A549 (cell line): ENCODE results near the gene LPIN3. TPM values are rescaled to one million over a fixed set of nuclear protein-coding genes. Genes with fewer than 3 reads are reported as not detected.

Experiments
- ATAC-seq, 2 experiments: fragments of 200-7000 bp in 1 of 2; fragments of >200 bp in 1 of 2; cut with Nextera tagmentation in 1 of 2; cut with Tn5 transposase in 1 of 2; 3 replicates each; pipeline versions ENCODE4 v1.8.0 to v1.9.1; 2018 to 2020; ENCODE audit warnings: mild to moderate bottlenecking in 1 of 2, moderate library complexity in 1 of 2
- CTCF ChIA-PET: fragments of 300-600 bp; sonication (Branson Sonifier 250); formaldehyde crosslinking; extraction: SDS; loops from one replicate; lab custom pipeline; 2021; ENCODE audit warnings: antibody characterized with exemption, inconsistent platforms; lab: Yijun Ruan, JAX
- POLR2A ChIA-PET: fragments of 350-600 bp; formaldehyde crosslinking; extraction: SDS; loops from one replicate; lab custom pipeline; 2021; ENCODE audit warnings: antibody characterized with exemption, inconsistent platforms; lab: Yijun Ruan, JAX
- DNase-seq, 2 experiments: peaks; one replicate each; pipeline versions ENCODE4 v3.0.0 to v3.0.0-alpha.2; 2011 to 2016; ENCODE audit warnings: low read depth in 1 of 2, low spot score in 1 of 2
- FAIRE-seq: peaks from 2 replicates; lab custom pipeline; 2011; peaks lifted over from hg19 to GRCh38; lab: Jason Lieb, UNC
- H3K27ac ChIP-seq, 2 experiments: fragments of >200 bp; sonication (Bioruptor Twin); formaldehyde crosslinking; 3 replicates each; pipeline ENCODE4 v1.5.1; 2016 to 2017
- H3K4me1 ChIP-seq: fragments of >200 bp; sonication (Bioruptor Twin); formaldehyde crosslinking; 3 replicates; pipeline ENCODE4 v1.6.1; 2016
- H3K4me2 ChIP-seq: fragments of >200 bp; sonication (Bioruptor Twin); formaldehyde crosslinking; 3 replicates; pipeline ENCODE4 v1.6.1; 2016
- H3K4me3 ChIP-seq: fragments of >200 bp; sonication (Bioruptor Twin); formaldehyde crosslinking; 3 replicates; pipeline ENCODE4 v1.5.1; 2016
- H3K9me3 ChIP-seq: fragments of >200 bp; sonication (Bioruptor Twin); formaldehyde crosslinking; 3 replicates; pipeline ENCODE4 v1.6.1; 2016
- CEBPB ChIP-seq, 2 experiments: fragments of >200 bp in 1 of 2; sonication (Bioruptor Twin) in 1 of 2; formaldehyde crosslinking in 1 of 2; IDR thresholded peaks; 2 replicates each; pipeline ENCODE4 v1.6.1; 2012 to 2016
- EHMT2 ChIP-seq: fragments of 200-600 bp; sonication (generic); IDR thresholded peaks from 2 replicates; pipeline ENCODE4 v1.6.1; 2016; ENCODE audit warnings: antibody characterized with exemption, low read depth, mild to moderate bottlenecking, moderate library complexity
- EP300 ChIP-seq, 2 experiments: fragments of >200 bp; sonication (Bioruptor Twin); formaldehyde crosslinking; IDR thresholded peaks; 2 replicates in 1 of 2; 3 replicates in 1 of 2; pipeline ENCODE4 v1.6.1; 2016 to 2017
- ESRRA ChIP-seq: fragments of 150-350 bp; IDR thresholded peaks from 2 replicates; pipeline ENCODE4 v1.6.1; 2014; ENCODE audit warnings: mild to moderate bottlenecking, low read length, borderline replicate concordance
- FOSB ChIP-seq: fragments of 250-450 bp; sonication (Bioruptor Pico); IDR thresholded peaks from 2 replicates; pipeline ENCODE4 v1.5.0; 2020; ENCODE audit warnings: mild to moderate bottlenecking, moderate library complexity
- FOXS1 ChIP-seq: fragments of 250-450 bp; sonication (Bioruptor Pico); IDR thresholded peaks from 2 replicates; pipeline ENCODE4 v1.5.0; 2020; ENCODE audit warnings: mild to moderate bottlenecking, moderate library complexity
- HMGXB4 ChIP-seq: fragments of 250-450 bp; sonication (Bioruptor Pico); IDR thresholded peaks from 2 replicates; pipeline ENCODE4 v1.5.0; 2021; ENCODE audit warnings: mild to moderate bottlenecking, moderate library complexity, borderline replicate concordance
- HOXA7 ChIP-seq: fragments of 250-450 bp; sonication (Bioruptor Pico); IDR thresholded peaks from 2 replicates; pipeline ENCODE4 v1.5.0; 2020; ENCODE audit warnings: mild to moderate bottlenecking, moderate library complexity
- HOXB13 ChIP-seq: fragments of 250-450 bp; sonication (Bioruptor Pico); IDR thresholded peaks from 2 replicates; pipeline ENCODE4 v1.5.0; 2020; ENCODE audit warnings: low read depth, mild to moderate bottlenecking, moderate library complexity
- HOXB5 ChIP-seq: fragments of 250-450 bp; sonication (Bioruptor Pico); IDR thresholded peaks from 2 replicates; pipeline ENCODE4 v1.5.0; 2020; ENCODE audit warnings: mild to moderate bottlenecking, moderate library complexity
- KDM1A ChIP-seq: fragments of 200-600 bp; sonication (generic); IDR thresholded peaks from 2 replicates; pipeline ENCODE4 v1.6.1; 2016; ENCODE audit warnings: low read depth, mild to moderate bottlenecking
- KDM5A ChIP-seq: fragments of 200-600 bp; sonication (generic); IDR thresholded peaks from 2 replicates; pipeline ENCODE4 v1.6.1; 2016; ENCODE audit warnings: antibody characterized with exemption, mild to moderate bottlenecking
- NPAS2 ChIP-seq: fragments of 250-450 bp; sonication (Bioruptor Pico); IDR thresholded peaks from 2 replicates; pipeline ENCODE4 v1.8.0; 2022; ENCODE audit warnings: mild to moderate bottlenecking, moderate library complexity, borderline replicate concordance
- PHF8 ChIP-seq: fragments of 200-600 bp; sonication (generic); IDR thresholded peaks from 2 replicates; pipeline ENCODE4 v1.6.1; 2016; ENCODE audit warnings: low read depth, mild to moderate bottlenecking, antibody characterized with exemption, moderate library complexity, borderline replicate concordance
- ZNF302 ChIP-seq: fragments of 250-450 bp; sonication (Bioruptor Pico); IDR thresholded peaks from 2 replicates; pipeline ENCODE4 v1.9.0; 2021; ENCODE audit warnings: inconsistent platforms, mild to moderate bottlenecking, moderate library complexity
- WGBS: methylation state at CpG from one replicate; pipeline ENCODE4 v1.1.6; 2017; ENCODE audit errors: missing lambda C conversion rate; 5-methylcytosine and 5-hydroxymethylcytosine counted together
- polyA plus RNA-seq, 4 experiments: library from polyadenylated mRNA; depleted of rRNA in 3 of 4; stranded (reverse); fragments of >200 nt; fragmentation: RNase III in 1 of 4; extraction: RNeasy Plus Mini Kit Qiagen cat#74134 plus additional on column Dnase treatment in 1 of 4; gene quantifications; 2 replicates in 3 of 4; 3 replicates in 1 of 4; pipeline ENCODE4 v1.2.3, GENCODE V29; 2011 to 2017
- TF ChIP-seq, protein P1 (sequence below): fragments of 200-600 bp; sonication (generic); IDR thresholded peaks from 2 replicates; pipeline ENCODE4 v1.6.1; 2016; ENCODE audit warnings: antibody characterized with exemption, mild to moderate bottlenecking, moderate library complexity
- TF ChIP-seq, protein P2 (sequence below): fragments of 250-450 bp; sonication (Bioruptor Pico); IDR thresholded peaks from 2 replicates; pipeline ENCODE4 v1.5.0; 2020; ENCODE audit warnings: low read depth, mild to moderate bottlenecking, moderate library complexity

LPIN3 gene
- polyA plus RNA-seq, 2 of the 4 experiments (the other 2 are of a cell fraction) = 6.3 to 14.4 TPM

GRCh38 chr20:41352666-41353065 lies 12.0 kb downstream of the LPIN3 start:
- TF ChIP-seq FOSB (CRISPR knock-in tag) (no peak), NPAS2 (no peak), KDM5A (no peak), HOXB13 (no peak)
- TF ChIP-seq, all 56 proteins: peak for 0
- no peak overlapping the region for H3K4me2 ChIP-seq
- 86% methylated on average over 5 of the region's 5 CpGs for WGBS
- no peaks in the 10 kb centered on the region for H3K9me3 ChIP-seq
- DNase-seq = no peak
- H3K4me1 ChIP-seq = no peaks in the 10 kb centered on the region
- no peak overlapping the region for H3K27ac ChIP-seq
- CTCF ChIA-PET = interaction anchor here (2.3 kb wide), 1 partner anchor 12 kb away, joined by 13 read pairs; the partner anchor contains the start of gene LPIN3
- POLR2A ChIA-PET = no interaction called here
- H3K4me3 ChIP-seq = no peak overlapping the region
- FAIRE-seq = no peak
- ATAC-seq = peak in 1 of 2 experiments; percentile 31; a peak in 2 of 6 replicates

GRCh38 chr20:41353530-41353929 lies 12.9 kb downstream of the LPIN3 start:
- Histone ChIP-seq H3K4me2 (no peak overlapping the region), H3K9me3 (no peaks in the 10 kb centered on the region), H3K4me3 (no peak overlapping the region), H3K27ac (no peak overlapping the region), H3K4me1 (no peaks in the 10 kb centered on the region)
- TF ChIP-seq EP300 (IDR thresholded peaks at IDR 0.05) = no peak
- TF ChIP-seq FOXS1 (CRISPR knock-in tag) = no peak
- TF ChIP-seq, protein P1, sequence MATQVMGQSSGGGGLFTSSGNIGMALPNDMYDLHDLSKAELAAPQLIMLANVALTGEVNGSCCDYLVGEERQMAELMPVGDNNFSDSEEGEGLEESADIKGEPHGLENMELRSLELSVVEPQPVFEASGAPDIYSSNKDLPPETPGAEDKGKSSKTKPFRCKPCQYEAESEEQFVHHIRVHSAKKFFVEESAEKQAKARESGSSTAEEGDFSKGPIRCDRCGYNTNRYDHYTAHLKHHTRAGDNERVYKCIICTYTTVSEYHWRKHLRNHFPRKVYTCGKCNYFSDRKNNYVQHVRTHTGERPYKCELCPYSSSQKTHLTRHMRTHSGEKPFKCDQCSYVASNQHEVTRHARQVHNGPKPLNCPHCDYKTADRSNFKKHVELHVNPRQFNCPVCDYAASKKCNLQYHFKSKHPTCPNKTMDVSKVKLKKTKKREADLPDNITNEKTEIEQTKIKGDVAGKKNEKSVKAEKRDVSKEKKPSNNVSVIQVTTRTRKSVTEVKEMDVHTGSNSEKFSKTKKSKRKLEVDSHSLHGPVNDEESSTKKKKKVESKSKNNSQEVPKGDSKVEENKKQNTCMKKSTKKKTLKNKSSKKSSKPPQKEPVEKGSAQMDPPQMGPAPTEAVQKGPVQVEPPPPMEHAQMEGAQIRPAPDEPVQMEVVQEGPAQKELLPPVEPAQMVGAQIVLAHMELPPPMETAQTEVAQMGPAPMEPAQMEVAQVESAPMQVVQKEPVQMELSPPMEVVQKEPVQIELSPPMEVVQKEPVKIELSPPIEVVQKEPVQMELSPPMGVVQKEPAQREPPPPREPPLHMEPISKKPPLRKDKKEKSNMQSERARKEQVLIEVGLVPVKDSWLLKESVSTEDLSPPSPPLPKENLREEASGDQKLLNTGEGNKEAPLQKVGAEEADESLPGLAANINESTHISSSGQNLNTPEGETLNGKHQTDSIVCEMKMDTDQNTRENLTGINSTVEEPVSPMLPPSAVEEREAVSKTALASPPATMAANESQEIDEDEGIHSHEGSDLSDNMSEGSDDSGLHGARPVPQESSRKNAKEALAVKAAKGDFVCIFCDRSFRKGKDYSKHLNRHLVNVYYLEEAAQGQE = no peak
- TF ChIP-seq HOXB5 (CRISPR knock-in tag) = no peak
- TF ChIP-seq, protein P2, sequence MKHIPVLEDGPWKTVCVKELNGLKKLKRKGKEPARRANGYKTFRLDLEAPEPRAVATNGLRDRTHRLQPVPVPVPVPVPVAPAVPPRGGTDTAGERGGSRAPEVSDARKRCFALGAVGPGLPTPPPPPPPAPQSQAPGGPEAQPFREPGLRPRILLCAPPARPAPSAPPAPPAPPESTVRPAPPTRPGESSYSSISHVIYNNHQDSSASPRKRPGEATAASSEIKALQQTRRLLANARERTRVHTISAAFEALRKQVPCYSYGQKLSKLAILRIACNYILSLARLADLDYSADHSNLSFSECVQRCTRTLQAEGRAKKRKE = no peak
- TF ChIP-seq EHMT2 = no peak
- TF ChIP-seq HOXB13 = no peak
- TF ChIP-seq PHF8 = no peak
- TF ChIP-seq HMGXB4 (CRISPR knock-in tag) = no peak
- TF ChIP-seq CEBPB (IDR thresholded peaks at IDR 0.05) = no peak
- no peak for TF ChIP-seq ESRRA
- no peak for TF ChIP-seq ZNF302 (CRISPR knock-in tag)
- no peak for TF ChIP-seq FOSB (CRISPR knock-in tag)
- FAIRE-seq (no peak), ATAC-seq (no peak), DNase-seq (no peak)
- POLR2A ChIA-PET = no interaction called here
- CTCF ChIA-PET = interaction anchor here (1.1 to 2.3 kb wide), 2 partner anchors 11 to 13 kb away, joined by 4 to 13 read pairs; partner anchors contain the start of gene LPIN3

GRCh38 chr20:41355192-41355591 lies 14.6 kb downstream of the LPIN3 start:
- no peak for ATAC-seq
- DNase-seq = no peak
- ChIA-PET CTCF (interaction anchor here (1.1 to 5.9 kb wide), 4 partner anchors 15 to 182 kb away, joined by 3 to 28 read pairs (median 4); partner anchors contain the start of gene LPIN3), POLR2A (no interaction called here)
- WGBS = 88% methylated on average over 3 of the region's 3 CpGs
- TF ChIP-seq HOXA7 (CRISPR knock-in tag) (no peak), KDM1A (0 out of 2 replicates have a peak, but pooled peaks have one; percentile 19)
- H3K4me1 ChIP-seq = no peaks in the 10 kb centered on the region
- no peak overlapping the region for H3K27ac ChIP-seq
- H3K4me3 ChIP-seq = no peak overlapping the region
- FAIRE-seq = no peak
- H3K4me2 ChIP-seq = no peak overlapping the region
- H3K9me3 ChIP-seq = no peaks in the 10 kb centered on the region
